ENCODE results near the gene COL9A3.

Gene COL9A3

DNA sequence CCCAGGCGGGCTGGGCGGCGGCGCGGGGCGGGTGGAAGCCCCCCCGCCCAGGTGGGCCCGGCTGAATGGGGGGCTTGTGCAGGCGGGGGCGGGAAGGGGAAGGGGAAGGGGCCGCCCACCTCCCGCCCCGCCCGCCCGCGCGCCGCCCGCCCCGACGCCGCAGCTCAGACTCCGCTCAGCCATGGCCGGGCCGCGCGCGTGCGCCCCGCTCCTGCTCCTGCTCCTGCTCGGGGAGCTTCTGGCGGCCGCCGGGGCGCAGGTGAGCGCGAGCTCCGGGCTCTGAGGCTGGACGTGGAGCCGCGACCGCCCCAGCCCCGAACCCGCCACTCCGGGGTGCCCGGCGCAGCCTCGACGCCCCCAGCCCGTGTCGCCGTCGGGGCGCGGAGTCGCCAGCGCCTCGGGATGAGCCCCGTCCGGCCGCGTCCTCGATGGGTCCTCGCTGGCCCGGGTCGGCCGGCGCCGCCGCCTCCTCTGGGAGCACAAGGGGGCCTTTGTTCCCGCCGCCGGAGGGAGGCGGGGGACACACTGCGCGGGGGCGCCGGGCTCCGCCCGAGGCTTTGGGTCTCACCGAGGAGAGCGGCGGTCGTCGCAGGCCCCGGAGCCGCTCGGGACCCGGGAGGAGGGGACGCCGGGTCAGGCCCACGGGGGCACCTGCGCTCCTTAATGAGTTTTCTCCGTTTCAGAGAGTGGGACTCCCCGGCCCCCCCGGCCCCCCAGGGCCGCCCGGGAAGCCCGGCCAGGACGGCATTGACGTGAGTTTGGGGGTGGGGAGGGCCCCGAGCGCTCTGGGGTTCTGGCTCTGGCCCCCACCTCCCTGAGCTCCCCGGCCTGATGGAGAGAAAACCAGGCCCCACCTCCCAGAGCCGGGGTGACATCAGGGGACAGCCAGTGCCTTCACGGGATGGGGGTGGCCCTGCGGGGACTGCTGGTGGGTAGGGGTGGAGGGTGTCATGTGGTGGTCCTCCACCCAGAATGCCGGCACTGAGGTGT, at the start of gene COL9A3:
Gene COL9A3 (plus strand): TSS at position 167 of the 990 bp plus-strand sequence. CDS start 15 bp downstream, at position 182.
- peak; percentile 45 for DNase-seq (ENCODE audit: low read depth, low spot score)

- DNase-seq (ENCODE audit: low read depth, low spot score): no peak
Measured at GRCh38 chr20:62768234-62768546, 48.7 kb upstream of the COL9A3 start.

DNA sequence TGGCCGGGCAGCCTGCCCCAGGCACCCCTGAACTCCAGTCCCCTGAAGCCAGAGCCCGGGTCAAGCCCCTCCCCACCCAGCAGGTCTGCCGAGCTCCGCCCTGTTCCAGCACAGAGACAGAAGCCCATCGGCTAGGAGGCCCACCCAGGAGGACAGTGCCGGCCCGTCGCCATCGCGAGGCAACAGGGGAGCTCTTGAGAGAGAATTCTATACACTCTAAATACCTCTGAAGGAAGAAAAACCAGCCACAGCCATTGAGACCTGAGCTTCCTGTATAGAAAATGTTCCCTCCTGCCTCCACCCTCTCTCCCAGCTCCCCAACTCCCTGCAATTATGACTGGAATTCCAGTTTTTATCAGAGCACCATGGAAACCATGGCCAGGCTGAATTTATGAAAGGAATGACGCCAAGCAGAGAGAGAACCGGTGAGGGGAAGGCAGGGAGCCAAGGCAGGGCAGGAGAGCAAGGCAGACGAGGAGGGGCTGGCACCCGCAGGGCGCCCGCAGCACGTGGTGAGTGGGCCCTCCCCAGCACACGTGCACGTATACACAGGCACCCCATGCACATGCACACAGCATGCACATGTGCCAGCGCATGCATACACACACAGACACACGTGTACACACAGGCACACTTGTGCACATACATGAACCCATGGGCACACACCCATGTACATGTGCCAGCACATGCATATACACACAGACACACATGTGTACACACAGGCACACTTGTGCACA, 48.1 kb upstream of the COL9A3 start:
- peak; percentile 88 for DNase-seq (ENCODE audit: low read depth, low spot score)

- no peak for DNase-seq (ENCODE audit: low read depth, low spot score)
Measured at GRCh38 chr20:62769346-62770071, 47.3 kb upstream of the COL9A3 start.

DNA sequence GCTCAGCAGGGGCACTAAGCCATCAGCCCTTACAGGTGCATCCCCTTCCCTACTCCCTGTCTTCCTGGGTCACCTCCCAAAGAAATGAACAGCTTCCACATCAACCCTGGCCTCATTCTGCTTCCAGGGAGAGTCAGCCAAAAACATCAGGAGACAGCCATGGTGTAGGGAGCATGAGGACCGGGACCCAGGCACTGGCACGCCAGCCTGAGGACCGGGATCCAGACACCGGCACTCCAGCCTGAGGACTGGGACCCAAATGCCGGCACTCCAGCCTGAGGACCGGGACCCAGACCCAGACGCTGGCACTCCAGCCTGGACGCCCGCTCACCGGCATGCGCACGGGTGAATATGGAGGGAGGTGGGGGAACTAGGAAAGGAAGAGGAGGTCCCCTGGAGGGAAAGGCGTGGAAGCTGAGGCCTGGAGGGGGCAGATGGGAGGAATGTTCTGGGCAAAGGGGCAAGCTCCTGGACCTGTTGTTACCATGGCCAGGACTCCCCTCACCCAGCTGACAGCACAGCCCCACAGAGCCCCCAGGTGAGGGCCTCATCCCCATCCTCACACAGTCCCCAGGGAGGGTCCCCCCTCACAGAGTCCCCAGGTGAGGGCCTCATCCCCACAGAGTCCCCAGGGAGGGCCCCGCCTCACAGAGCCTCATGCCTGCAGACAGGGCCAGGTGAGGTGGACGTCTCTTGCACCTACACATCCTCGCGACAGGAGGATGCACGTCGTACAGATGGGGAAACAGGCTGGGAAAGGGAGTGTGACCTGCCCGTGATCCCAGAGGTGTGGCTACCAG, 46.5 kb upstream of the COL9A3 start:
- DNase-seq (ENCODE audit: low read depth, low spot score): no peak

- DNase-seq (ENCODE audit: low read depth, low spot score): no peak
Measured at GRCh38 chr20:62770916-62771315, 45.9 kb upstream of the COL9A3 start.

- DNase-seq (ENCODE audit: low read depth, low spot score): no peak
Measured at GRCh38 chr20:62771396-62772102, 45.3 kb upstream of the COL9A3 start.

DNA sequence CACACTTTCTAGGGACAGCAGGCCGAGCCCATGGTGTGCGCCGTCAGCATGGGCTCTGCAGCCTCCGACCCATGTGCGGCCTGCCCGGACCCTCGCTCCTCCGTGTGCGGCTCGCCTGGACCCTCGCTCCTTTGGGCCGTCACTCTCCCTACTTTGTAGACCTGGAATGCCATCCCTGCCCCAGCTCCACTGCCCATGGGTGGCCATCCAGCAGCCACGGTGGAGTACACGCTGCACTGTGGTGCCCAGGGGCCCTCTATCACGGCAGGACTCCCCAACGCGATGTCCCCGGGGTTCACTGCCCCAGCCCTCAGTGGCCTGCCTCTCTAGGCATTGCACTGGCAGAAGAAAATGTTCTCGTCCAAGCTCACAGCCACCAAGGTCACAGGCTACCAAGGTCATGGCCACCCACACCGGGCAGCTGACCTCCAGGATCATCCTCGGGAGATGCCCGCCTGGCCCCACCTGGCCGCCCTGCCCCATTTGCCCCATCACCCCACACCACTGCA, 44.7 kb upstream of the COL9A3 start:
- DNase-seq (ENCODE audit: low read depth, low spot score): no peak

DNA sequence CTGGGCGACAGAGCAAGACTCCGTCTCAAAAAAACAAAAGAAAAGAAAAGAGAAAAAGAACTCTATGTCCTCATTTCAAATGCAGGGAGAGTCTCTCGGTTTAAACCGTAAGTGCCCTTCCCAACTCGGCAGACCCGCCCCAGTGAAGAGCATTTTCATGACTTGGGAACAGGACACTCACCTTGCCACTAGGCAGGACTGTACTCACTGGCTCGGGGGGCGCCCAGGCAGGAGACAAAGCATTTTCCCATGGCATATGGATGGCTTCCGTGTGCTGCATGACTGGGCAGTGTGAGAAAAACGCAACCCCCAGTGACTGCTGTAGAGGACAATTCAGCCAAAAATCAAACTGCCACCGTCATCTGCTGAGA, 44.2 kb upstream of the COL9A3 start:
- no peak for DNase-seq (ENCODE audit: low read depth, low spot score)

GRCh38 chr20:62772990-62773844, 43.6 kb upstream of the COL9A3 start:
- DNase-seq (ENCODE audit: low read depth, low spot score): no peak

DNA sequence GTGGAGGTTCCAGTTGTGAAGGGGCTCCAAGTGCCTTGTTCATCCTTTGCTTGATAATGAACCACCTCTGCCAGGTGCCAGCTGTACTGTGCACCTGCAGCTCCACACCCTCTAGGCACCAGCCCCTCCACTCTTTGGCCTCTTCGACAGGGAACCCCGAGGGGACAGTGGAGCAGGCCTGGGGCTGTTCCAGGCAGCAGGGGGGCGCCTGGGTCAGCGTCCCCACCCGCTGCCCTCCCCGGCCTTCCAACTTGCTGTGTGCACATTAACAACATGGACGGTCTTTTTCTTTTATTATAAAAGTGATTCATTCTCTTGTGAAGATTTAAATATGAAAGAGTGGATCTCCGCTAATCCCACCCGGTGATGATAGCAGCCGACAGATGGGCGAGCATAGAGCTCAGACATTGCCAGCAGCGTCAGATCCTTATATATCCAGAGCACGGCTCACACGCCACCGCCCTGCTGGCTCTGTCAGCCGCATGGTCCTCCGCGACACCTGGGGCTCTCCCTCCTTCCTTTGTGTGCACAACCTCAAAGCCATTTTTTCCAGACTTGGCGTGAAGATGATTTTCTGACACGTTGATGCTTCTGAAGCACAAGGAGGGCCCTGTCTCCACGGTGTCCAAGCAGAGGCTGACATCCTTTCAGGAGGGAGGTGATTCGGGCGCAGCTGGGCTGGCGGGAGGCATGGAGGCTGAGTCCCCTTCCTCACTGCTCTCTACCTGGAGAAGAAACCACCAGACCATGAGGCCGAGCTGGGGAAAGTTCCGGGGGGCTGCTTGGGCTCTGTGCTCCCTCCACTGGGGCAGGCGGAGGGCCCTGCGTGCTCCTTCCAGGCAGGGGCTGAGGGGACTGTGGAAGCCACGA, 42.8 kb upstream of the COL9A3 start:
- DNase-seq (ENCODE audit: low read depth, low spot score): no peak

- no peak for DNase-seq (ENCODE audit: low read depth, low spot score)
Measured at GRCh38 chr20:62774762-62775161, 42.1 kb upstream of the COL9A3 start.

DNA sequence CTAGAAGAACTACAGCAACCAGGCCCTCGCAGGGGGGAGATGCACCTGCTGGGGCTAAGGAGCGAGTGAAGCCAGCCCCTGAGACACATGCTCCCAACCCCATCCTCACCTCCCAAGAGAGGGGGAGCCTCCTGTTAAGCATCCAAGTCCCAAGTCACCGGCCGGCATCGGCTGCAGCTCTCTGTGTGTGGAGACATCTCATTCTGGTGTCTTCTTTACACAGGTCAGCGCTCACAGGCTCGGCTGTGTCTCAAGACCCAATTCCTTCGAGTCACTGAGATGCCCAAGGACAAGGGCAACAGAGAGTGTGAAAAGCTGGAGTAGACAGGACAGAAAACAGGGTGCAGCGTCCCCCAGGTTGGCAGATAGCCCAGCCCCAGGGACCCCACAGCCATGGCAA, 41.6 kb upstream of the COL9A3 start:
- no peak for DNase-seq (ENCODE audit: low read depth, low spot score)

DNA sequence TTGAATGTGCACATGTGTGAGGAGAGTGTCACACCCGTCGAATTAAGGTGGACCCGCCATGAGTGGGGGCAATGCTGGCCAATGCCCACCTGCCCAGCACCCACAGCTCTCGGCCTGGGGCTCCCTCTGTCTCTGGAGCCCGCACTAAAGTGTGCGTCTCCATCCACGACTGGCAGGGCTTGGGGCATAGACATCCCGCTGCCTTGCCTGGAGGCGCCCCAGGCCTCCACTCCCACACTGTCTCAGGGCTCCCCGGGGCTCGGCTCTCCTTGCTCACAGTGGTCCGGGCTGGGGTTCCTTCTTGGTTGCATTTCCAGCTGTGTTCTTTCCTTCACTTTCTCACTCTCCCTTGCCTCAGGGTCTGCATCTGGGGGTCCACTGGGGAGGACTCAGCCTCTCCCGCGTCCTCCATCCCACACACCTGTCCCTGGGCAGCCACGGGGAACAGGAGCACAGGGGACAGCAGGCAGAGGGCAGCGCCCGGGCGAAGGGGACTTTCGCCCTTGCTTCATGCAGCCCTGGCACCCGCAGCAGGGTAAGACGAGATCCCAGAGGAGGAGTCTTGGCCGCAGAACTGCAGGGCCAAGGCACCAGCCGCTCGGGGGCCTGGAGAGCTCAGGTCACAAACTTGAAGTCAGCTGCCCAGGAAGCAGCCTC, 40.7 kb upstream of the COL9A3 start:
- no peak for DNase-seq (ENCODE audit: low read depth, low spot score)

DNA sequence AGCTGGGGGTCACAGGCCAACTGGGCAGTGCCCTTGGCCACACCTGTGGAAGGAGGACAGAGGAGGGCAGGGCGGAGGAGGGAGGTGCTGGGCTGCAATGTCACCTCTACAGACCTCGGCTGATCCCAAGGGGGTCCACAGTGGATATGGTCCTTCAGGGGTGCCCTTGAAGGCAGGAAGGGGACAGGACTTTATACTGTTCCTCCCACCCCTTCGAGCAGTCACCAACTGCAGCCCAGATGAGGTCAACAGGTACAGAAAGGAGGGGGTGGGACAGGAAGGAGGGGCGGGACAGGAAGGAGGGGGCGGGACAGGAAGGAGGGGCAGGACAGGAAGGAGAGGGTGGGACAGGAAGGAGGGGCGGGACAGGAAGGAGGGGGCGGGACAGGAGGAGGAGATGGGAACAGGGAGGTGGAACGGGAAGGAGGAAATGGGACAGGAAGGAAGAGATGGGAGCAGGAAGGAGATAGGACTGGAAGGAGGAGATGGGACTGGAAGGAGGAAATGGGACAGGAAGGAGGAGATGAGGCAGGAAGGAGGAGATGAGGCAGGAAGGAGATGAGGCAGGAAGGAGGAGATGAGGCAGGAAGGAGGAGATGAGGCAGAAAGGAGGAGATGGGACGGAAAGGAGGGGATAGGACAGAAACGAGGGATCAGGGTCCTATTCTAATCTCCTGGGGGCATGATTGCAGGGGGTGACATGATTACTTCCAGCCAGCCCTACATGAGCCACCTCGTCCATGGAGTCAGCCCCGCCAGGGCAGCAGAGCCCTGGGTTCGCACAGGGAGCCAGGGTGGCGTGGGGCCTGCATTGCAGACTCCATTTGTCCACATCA, 39.9 kb upstream of the COL9A3 start:
- DNase-seq (ENCODE audit: low read depth, low spot score): no peak

DNA sequence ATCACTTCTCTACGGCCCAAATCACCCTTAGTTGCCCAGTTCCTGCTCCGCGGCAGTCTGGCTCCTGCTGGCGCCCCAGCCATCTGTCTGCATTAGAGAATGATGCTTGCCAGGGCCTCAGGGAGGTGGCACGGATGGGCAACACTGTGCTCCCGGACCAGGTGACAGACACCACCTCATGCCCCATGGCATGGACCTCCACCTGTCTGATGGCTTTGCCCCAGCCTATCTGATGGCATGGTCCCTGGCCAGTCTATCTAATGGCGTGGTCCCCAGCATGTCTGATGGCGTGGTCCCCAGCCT, 39.4 kb upstream of the COL9A3 start:
- DNase-seq (ENCODE audit: low read depth, low spot score): no peak

- DNase-seq (ENCODE audit: low read depth, low spot score): no peak
Measured at GRCh38 chr20:62778058-62778457, 38.8 kb upstream of the COL9A3 start.

Data from astrocyte of the hippocampus (primary cell).